NCI-H2171 (cell line): ENCODE results near the gene BCL2L1.

Experiments used
- DNase-seq: peaks from one replicate; lab custom pipeline; 2025; lab: John Stamatoyannopoulos, UW

BCL2L1 gene

DNA sequence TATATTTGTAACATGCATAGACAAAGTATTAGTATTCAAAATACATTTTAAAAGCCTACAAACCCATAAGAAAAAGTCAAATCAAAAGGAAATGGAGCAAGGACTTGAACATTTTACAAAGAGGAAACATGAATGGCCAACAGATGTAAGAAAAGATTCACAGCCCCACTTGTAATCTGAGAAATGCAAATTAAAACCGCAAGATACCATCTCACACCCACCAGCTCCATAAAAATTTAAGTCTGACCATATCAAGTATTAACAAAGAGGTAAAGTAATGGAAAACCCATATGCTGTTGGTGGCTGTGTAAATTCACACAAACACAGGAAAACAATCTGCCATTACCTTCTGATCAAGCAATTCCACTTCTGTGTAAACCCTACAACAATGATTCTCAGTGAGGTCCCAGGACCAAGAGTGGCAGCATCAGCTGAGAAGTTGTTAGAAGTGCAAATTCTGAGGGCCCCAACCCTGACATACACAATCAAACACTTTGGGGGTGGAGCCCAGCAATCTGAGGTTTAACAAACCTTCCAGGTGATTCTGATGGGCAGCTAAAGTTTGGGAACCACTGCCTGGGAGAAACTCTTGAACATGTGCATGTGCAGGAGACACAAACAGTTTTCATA lies 30.9 kb downstream of the BCL2L1 start:
- DNase-seq, result peak; percentile 49

DNA sequence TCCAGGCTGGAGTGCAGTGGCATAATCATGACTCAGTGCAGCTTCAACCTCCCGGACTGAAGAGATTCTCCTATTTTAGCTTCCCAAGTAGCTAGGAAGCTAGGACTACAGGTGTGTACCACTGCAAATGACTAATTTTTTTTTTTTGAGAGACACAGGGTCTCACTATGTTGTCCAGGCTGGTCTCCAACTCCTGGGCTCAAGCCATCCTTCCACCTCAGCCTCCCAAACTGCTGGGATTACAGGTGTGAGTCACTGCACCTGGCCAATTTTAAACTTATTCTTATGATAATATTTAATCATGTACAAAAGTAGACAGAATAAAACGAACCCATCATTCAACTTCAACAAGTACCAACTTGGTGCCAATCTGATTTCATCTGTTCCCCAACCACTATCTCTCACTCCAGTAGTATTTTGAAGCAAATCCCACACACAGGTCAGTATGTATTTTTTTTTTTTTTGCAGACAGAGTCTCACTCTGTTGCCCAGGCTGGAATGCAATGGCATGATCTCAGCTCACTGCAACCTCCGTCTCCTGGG lies 32.5 kb downstream of the BCL2L1 start:
- no peak for DNase-seq

DNA sequence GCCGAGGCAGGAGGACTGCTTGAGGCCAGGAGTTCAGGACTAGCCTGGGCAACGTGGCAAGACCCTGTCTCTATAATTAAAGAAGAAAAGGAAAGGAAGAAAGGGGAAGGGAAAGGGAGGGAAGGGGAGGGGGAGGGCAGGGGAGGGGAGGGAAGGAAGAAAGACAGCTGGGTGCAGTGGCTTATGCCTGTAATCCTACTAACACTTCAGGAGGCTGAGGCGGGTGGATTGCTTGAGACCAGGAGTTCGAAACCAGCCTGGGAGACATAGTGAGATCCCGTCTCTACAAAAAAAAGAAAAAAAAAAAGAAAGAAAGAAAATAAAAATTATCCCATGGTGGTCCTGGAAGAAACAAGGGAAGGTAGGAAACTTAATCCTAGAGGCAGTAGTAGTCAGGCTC lies 33.5 kb downstream of the BCL2L1 start:
- DNase-seq, result no peak

DNA sequence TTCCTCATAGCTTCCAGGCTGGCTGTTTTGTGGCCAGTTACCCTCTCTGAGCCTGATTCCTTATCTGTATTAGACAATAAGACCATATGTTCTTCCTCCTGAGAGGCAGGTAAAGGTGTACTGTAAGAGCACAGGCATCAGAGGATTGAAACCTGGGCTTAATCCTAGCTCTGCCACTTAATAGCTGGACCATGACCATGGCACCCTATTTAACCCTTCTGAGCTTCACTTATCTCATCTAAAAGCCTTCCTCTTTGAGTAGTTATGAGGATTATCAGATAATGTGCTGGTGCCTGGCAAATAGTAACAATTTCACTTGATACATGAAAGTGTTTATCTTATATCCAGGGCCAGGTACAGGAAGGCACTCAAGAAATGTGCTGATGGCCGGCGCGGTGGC lies 34.9 kb downstream of the BCL2L1 start:
- DNase-seq, result no peak

DNA sequence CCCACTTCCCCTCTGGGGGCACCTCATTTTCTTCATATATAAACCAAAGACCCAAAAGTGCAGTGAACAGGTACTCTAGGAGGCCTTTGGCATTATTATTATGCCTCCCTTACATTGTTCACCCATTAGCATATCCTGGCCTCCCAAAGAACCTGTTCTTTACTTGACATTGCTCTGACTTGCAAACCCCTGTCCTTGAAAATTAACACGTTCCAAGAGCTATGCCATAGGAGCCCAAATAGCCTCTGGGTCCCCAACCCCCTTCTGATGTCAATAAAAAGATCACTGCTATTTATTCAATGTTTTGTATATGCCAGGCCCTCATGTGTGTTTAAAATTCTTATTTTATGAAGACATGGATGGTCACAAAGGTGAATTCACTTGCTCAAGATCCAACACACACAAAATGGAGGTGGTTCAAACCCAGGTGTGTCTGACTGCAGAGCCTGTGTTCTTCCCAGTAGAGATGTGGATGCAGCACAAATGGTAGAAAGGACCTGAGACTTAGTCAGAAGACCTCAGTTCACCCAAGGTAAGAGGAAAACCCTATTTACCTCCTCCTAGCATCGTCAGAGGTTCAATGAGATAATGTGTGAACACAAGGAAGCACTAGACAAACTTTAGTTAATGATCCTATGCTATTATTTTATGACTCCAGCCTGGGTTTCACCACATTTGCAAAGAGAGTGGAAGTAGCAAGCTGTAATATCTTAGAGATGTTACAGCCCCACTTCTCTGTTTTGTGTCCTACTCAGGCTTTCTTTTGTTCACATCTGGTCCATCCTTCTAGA lies 36.6 kb downstream of the BCL2L1 start:
- no peak for DNase-seq

DNA sequence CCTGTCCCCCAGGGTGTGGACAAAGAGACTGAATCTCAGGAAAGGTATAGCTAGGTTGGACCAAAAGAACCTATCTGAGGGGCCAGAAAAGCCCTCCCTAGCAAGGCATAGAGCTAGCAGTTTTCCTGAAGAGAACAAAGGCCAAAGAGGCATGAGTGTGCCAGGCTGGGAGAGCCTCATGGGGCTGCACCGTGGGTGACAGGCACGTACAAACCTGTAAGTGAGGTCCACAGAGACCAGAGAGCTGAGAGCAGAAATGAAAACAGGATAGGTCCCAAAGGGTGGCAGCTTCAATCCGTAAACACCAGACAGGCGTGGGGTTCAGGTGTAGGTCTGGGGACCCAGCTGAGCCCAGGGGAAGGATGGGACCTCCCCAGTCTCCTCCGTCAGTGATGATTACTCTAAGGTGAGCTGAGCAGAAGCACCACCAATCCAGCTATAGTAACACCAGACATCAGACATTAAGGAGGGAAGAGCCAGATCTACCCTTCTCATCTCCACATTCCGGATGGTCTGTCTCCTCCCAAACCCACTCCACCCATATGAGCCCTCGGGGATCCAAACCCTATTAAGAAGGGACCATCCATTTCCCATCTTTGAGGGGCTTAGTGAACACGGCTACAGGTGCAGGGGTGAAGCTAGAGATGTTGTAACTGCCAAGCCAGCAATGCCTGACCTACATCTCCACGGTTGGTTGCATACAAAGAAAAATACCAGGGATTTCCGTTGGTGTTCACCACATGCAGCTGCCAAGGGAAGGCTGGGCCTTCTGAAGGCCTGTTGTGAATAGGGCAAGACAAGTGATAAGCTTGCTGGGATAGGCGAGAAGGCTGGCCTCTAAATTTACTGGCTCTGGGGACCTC lies 38.3 kb downstream of the BCL2L1 start:
- DNase-seq, result no peak

DNA sequence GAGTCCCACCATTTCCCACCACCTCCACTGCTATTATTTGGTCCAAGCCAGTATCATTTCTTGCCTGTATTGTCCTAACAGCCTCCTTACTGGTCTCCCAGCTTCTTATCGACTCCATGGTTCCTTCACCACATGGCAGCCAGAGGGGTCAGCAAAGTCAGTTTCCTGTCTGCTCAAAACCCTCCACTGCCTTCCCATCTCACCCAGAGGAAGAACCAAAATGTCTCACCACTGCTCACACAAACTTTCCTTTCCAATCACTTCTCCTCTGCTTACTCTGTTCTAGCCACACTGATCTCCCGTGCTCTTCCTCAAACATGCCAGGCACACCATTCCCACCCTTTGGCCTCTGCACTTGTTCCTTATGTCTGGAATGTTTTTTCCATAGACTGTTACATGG lies 39.7 kb downstream of the BCL2L1 start:
- no peak for DNase-seq

DNA sequence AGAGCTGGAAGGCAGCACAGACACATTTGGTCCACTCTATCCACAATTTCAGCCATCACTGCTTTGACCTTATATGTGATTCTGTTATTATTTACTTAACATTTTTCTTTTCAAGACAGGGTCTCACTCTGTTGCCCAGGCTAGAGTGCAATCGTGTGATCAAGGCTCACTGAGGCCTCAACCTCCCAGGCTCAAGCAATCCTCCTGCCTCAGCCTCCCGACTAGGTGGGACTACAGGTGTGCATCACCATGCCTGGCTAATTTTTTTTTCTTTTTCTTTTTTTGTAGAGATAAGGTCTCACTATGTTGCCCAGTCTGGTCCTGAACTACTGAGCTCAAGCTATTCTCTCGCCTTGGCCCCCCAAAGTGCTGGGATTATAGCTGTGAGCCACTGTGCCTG lies 40.3 kb downstream of the BCL2L1 start:
- no peak for DNase-seq

DNA sequence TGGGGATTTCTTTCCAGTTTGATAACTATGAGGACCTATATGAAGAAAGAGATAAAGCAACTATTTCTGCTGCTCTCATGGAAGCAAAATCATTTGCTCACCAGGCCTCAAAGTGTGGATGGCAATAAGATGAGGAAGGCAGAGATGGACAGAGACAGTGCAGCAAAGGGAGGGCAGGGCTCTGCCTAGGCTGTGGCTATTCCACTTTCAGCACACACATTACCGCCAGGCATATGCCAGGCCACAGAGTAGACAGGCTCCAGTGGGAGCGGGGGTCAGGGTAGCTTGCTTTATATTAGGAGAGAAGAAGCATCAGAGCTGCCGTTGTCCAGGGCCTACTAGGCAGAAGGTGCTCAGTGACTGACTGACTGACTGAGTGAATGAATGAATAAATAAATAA lies 40.9 kb downstream of the BCL2L1 start:
- no peak for DNase-seq

DNA sequence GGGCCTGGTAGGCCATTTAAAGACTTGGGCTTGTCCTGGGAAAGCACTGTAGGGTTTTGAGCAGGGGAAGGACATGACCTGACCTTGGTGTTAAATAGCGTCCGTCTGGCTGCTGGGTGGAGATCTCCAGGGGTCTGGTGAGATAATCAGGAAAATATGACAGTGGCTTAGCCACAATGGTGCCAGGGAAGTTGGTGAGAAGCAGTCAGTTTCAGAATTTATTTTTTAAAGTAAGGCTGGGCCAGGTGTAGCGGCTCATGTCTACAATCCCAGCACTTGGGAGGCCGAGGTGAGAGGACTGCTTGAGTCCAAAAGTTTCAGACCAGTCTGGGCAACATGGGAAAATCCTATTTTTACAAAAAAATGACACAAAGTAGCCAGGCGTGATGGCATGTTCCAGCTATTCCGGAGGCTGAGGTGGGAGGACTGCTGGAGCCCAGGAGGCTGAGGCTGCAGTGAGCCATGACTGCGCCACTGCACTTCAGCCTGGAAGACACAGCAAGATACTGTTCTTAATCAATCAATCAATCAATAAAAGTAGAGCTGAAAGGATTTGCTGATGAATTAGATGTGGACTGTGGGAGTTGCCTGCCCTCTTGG lies 41.4 kb downstream of the BCL2L1 start:
- DNase-seq, result no peak

DNA sequence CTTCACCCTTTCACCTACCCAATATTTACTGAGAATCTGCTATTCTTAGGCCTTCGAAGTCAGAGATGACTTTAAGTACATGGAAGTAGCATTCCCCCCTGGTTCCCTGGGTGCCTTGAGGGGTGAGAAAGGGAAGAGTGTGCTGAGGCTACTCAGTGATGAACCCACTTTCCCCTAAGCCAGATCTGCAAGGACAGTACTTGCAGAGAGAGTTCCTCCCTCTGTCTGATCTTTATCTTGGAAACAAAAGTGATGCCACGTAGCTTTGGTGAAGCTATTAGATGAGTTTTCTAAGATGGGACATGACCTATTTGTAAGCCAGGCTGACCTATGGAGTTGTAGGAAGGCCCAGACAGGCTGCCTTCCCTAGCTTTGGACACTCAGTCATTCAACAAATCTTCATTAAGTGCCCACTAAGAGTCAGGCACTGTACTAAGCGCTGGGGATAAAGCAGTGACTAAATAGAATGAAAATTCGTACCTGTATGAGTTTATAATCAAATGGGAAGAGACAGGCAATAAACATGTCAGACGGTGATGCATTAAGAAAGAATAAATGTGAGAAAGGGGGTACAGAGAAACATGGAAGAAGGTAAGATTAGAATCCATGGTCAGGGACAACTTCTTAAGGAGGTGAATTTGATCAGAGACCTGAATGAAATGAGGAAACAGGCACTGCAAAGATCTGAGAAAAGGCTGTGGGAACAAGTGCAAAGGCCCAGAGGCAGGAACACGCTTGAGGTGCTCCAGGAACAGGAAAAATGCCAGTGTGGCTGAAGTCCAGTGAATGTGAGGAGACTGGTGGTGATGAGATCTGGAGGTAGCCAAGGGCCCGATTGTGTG lies 42.2 kb downstream of the BCL2L1 start:
- no peak for DNase-seq

DNA sequence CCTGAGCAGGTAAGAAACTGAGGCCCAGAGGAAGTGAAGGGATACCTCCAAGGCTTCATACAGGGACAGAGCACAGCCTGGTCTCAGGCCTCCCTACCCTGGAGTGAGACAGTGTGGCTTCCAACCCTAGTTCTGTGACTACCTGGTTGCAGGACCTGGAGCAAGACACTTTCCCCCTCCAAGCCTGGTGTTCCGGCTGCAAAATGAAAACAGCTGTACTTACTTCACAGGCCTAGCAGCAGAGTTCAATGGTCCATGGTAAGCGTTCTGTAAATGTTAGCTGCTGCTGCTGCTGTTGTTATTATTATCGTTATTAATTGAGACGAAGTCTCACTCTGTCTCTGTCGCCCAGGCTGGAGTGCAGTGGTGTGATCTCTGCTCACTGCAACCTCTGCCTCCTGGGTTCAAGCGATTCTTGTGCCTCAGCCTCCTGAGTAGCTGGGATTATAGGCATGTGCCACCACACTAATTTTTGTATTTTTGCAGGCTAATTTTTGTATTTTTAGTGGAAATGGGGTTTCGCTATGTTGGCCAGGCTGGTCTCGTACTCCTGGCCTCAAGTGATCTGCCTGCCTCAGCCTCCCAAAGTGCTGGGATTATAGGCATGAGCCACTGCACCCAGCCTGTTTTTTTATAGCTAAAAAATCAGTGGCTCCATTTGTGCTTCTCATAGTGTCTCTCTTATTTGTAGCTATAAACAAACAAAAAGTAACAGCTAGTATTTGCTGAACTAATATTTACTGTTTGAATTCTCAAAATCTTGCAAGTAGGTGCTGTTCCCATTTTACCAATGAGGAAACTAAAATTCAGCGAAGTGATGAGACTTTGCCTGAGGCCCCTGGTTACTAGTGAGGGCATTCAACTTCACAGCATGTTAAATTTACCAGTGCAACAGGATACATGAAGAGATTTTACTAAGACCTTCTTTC lies 43.0 kb downstream of the BCL2L1 start:
- no peak for DNase-seq

DNA sequence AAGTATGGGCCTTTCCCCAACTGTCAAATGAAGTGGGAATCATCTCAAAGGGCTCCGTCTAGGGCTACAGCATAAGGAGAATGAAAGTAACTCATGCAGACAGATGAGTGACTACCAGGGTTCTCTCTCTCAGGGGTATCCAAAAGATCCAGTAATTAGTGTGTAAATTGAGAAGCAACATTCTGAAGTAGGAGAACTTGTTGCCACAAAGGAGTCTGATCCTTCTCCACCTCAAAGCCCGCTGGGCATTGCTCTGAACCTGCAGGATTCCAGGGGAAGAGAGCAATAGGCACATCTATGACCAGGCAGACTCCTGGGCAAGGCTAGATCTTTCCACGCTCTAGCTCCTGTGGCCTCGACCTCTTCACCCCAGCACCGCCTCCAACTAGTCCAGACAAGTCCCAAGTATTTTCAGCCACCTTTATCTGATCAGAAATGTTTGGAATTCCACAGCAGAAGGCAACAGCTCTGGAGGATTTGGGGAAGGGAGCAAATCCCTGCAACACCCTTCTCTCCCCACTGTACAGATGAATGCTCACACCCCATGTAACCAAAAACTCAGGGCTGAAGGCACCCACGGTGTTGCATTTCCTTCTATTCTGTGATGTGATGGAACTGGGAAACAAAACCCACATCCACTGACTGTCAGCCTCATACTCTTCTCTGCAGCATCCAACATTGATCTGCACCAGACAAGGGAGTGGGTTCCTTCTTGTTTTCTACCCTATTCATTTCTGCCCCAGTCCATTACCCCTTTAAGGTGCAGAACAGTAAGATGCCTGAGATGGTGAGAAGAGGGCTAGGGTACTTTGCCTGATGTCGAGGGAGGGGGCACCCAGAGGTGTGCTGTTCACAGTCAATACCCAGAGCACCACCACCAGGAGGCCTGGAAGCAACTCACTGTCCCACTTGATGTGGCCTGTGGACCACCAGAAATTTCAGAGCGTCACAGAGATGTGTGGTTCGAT lies 44.0 kb downstream of the BCL2L1 start:
- no peak for DNase-seq

DNA sequence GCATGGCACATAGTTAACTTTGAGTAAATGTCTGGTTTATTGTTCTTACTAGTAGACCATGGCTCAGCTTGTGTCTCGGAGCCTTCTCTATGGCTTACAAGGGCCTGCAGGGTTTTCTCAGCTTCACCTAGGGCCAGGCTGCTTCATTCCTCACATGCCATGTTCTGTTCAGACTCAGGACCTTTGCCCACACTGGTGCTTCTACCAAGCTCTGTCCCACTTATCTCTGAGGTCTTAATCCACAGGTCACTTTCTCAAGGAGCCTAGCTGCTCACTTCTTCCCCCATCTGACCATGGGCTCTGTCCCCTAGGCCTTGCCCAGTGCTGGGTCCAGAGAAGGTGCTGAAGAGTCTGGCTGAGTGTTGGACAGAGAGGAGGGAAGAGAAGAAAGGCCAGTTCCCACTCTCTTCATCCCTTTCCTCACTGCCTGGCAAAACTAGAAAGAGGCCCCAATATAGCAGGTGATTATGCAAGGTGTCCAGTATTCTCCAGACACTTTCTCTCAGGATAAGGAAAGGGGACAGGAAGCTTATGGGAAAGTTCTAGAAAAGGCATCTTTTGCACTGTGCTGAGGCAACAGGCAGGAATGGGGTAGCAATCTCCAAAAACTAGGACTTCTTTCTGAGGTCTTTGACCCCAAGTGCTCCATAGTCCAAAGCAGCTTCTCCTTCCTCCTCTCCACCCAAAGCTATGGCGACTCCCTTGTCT lies 45.0 kb downstream of the BCL2L1 start:
- DNase-seq, result no peak

DNA sequence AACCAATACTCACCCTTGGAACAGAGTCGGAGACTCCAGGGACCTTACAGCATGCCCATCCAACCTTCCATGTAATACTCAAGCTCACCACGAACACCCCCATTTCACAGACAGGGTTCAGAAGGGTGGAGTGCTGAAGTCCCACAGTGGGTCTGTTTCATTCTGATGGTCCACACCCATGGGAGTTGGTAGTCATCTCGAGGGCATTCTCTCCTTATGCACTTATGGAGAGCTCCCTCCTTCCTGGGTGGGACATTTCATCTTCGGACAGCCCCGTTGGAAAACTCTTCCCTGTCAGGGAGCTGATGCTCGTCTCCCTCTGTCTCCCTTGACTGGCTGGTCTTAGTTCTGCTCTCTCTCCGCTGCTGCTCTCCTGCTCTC lies 46.1 kb downstream of the BCL2L1 start:
- no peak for DNase-seq

DNA sequence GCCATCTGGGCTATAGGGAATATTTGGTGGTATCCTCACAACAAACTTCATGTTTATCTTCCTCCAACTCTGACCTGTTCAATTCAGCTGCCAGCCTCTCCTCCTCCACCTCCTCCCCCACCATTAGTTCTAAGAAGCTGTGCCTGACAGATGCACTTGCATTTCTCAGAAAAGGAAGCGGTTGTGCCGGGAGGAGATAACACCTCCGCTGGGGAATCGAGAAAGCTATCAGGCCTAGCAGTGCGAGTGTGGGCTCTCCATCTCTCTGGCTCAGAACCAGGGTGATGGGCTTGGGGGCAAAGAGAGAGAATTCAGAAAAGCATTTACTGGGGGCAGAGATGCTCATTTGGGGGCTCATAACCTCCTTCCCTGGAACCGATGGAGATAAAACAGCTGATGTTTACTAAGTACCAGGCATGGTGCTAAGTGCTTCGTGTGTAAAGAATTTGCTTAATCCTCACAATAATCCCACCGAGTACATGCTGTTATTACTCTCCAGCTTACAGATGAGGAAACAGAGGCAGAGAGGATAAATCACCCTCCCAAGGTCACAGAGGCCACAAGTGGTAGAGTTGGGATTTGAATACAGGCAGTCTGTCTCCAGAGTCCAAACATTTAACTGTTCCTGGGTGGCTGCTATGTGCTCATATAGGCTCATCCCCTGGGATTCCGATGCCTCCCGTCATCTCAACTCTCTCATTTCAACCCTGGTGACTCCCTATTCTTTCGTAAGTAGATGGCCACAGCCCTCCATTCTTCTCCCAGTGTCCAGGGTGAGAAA lies 46.6 kb downstream of the BCL2L1 start:
- DNase-seq, result no peak
